HL-60 (cell line): Measurements from ENCODE around the gene PMEPA1.

Source experiments
- GABPA ChIP-seq: IDR thresholded peaks from 2 replicates; pipeline ENCODE4 v1.6.1; 2012; ENCODE audit warnings: low read depth
- POLR2AphosphoS5 ChIP-seq: IDR thresholded peaks from 2 replicates; pipeline ENCODE4 v1.6.1; 2012; ENCODE audit warnings: low read depth
- SPI1 ChIP-seq: IDR thresholded peaks from 2 replicates; pipeline ENCODE4 v1.6.1; 2012; ENCODE audit warnings: low read depth, mild to moderate bottlenecking, borderline replicate concordance
- TF ChIP-seq, protein P1 (sequence below): IDR thresholded peaks from one replicate; pipeline ENCODE4 v1.5.1; 2011; ENCODE audit warnings: low read length, control low read depth, inconsistent platforms; ENCODE audit not compliant: insufficient read depth

DNA sequence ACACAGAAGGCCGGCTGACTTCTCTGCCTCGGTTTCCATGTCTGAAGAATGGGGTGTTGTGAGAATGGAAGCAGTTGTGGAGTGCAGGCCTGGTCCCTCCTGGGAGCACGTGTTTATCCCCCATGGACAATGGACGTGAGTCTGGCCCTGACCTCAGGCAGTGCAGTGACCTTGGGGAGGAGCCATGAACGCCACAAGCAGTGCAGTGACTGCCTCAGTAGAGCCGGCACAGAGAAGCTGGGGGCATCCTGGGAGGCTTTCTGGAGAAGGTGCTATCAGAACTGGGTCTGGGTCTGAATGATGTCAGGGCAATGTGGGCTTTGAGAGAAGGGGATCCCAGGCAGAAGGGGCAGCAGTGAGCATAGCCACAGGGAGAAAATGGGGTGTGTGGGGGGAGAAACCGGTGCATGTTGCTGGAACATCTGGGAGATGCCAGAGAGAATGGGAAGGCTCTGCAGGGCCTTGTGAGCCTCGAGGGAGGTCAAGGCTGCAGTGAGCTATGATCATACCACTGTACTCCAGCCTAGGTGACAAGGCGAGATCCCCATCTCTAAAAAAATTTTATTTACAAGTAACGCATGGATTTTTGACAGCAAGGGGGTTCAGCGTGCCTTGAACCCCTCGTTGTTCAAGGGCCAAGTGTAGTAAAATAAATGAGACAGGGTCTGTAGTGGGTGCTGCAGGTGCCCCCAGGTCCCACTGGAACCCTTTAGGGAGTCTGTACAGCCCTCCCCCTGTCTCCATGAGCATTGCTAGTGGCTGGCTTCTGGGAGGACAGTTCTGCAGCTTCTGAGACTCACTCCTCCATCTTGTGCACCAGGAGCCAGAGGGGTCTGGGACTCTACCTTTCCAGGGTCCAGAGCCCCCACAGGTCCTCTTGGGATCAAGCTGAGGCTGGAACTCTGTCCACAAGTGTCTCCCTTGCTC lies 62.5 kb downstream of the PMEPA1 start:
- TF ChIP-seq POLR2AphosphoS5 (no peak), GABPA (no peak), SPI1 (no peak)
- TF ChIP-seq, protein P1, sequence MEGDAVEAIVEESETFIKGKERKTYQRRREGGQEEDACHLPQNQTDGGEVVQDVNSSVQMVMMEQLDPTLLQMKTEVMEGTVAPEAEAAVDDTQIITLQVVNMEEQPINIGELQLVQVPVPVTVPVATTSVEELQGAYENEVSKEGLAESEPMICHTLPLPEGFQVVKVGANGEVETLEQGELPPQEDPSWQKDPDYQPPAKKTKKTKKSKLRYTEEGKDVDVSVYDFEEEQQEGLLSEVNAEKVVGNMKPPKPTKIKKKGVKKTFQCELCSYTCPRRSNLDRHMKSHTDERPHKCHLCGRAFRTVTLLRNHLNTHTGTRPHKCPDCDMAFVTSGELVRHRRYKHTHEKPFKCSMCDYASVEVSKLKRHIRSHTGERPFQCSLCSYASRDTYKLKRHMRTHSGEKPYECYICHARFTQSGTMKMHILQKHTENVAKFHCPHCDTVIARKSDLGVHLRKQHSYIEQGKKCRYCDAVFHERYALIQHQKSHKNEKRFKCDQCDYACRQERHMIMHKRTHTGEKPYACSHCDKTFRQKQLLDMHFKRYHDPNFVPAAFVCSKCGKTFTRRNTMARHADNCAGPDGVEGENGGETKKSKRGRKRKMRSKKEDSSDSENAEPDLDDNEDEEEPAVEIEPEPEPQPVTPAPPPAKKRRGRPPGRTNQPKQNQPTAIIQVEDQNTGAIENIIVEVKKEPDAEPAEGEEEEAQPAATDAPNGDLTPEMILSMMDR = no peak
